OCI-LY1 (cell line): Measurements from ENCODE around the gene ZNF416.
A peak's percentile ranks its signal among the peaks of the same experiment; 100 is the strongest.

ENCODE experiments used
- H2AFZ ChIP-seq: fragments of 200-600 bp; sonication (generic), shearing (Covaris generic); 2 replicates; pipeline ENCODE4 v1.6.0; 2014; ENCODE audit warnings: antibody characterized with exemption, mild to moderate bottlenecking, low read length
- H3F3A ChIP-seq: fragments of 200-600 bp; sonication (generic), shearing (Covaris generic); 2 replicates; pipeline ENCODE4 v1.6.0; 2014; ENCODE audit warnings: mild to moderate bottlenecking, antibody characterized with exemption, low read length, moderate library complexity; ENCODE audit not compliant: insufficient read depth
- H3K27ac ChIP-seq: fragments of 200-600 bp; sonication (generic); 2 replicates; pipeline ENCODE4 v1.5.1; 2014; ENCODE audit warnings: low read length, mixed run types, mild to moderate bottlenecking, low read depth; ENCODE audit not compliant: poor library complexity, severe bottlenecking
- H3K27me3 ChIP-seq: fragments of 200-600 bp; sonication (generic); 2 replicates; pipeline ENCODE4 v1.6.0; 2014; ENCODE audit warnings: antibody characterized with exemption, mild to moderate bottlenecking, low read length, moderate library complexity; ENCODE audit not compliant: insufficient read depth
- H3K36me3 ChIP-seq: fragments of 200-600 bp; sonication (generic); 2 replicates; pipeline ENCODE4 v1.6.1; 2014; ENCODE audit warnings: mild to moderate bottlenecking, antibody characterized with exemption, low read length, moderate library complexity, mixed read lengths; ENCODE audit not compliant: insufficient read depth
- H3K4me1 ChIP-seq: fragments of 200-600 bp; sonication (generic); 2 replicates; pipeline ENCODE4 v1.5.1; 2014; ENCODE audit warnings: mild to moderate bottlenecking, low read length, moderate library complexity; ENCODE audit not compliant: insufficient read depth, severe bottlenecking
- H3K4me2 ChIP-seq: fragments of 200-600 bp; sonication (generic), shearing (Covaris generic); 2 replicates; pipeline ENCODE4 v1.6.1; 2014; ENCODE audit warnings: low read length
- H3K4me3 ChIP-seq: fragments of 200-600 bp; sonication (generic); 2 replicates; pipeline ENCODE4 v1.5.1; 2014; ENCODE audit warnings: low read length, low read depth, mild to moderate bottlenecking, mixed read lengths; ENCODE audit not compliant: poor library complexity, severe bottlenecking
- H3K79me2 ChIP-seq: fragments of 200-600 bp; shearing (Covaris generic); 2 replicates; pipeline ENCODE4 v1.6.1; 2016; ENCODE audit warnings: mixed run types, low read length, mixed read lengths; ENCODE audit not compliant: insufficient read depth
- H3K9ac ChIP-seq: fragments of 200-600 bp; sonication (generic), shearing (Covaris generic); 2 replicates; pipeline ENCODE4 v1.6.1; 2014; ENCODE audit warnings: mild to moderate bottlenecking, low read length, mixed read lengths
- H3K9me2 ChIP-seq: fragments of 200-600 bp; sonication (generic), shearing (Covaris generic); 2 replicates; pipeline ENCODE4 v1.6.1; 2014; ENCODE audit warnings: low read depth, mild to moderate bottlenecking, low read length, mixed read lengths
- H3K9me3 ChIP-seq: fragments of 200-600 bp; shearing (Covaris generic); 2 replicates; pipeline ENCODE4 v1.6.1; 2014; ENCODE audit warnings: low read length, mixed read lengths
- H4K20me1 ChIP-seq: fragments of 200-600 bp; sonication (generic), shearing (Covaris generic); 2 replicates; pipeline ENCODE4 v1.6.0; 2016; ENCODE audit warnings: mild to moderate bottlenecking, low read length; ENCODE audit not compliant: insufficient read depth
- EZH2 ChIP-seq: fragments of 200-600 bp; sonication (generic), shearing (Covaris generic); IDR thresholded peaks from 2 replicates; pipeline ENCODE4 v1.8.0; 2017; ENCODE audit warnings: borderline replicate concordance, mixed run types, mild to moderate bottlenecking, antibody characterized with exemption, low read length, moderate library complexity, mixed read lengths
- TF ChIP-seq, protein P1 (sequence below): fragments of 200-600 bp; sonication (generic), shearing (Covaris generic); IDR thresholded peaks from 2 replicates; pipeline ENCODE4 v1.5.1; 2017; ENCODE audit warnings: mild to moderate bottlenecking, antibody characterized with exemption, low read length, moderate library complexity, mixed read lengths

ZNF416 gene

DNA sequence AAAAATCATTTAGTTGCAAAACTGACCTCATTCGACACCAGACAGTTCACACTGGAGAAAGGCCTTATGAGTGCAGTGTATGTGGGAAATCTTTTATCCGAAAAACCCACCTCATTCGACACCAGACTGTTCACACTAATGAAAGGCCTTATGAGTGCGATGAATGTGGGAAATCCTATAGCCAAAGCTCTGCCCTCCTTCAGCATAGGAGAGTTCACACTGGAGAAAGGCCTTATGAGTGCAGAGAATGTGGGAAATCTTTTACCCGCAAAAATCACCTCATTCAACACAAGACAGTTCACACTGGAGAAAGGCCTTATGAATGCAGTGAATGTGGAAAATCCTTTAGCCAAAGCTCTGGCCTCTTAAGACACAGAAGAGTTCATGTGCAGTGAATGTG is 28.2 kb upstream of the ZNF416 start:
- H3K27ac ChIP-seq, result no peak overlapping the region
- no peaks in the 10 kb centered on the region for H3K79me2 ChIP-seq
- no peak overlapping the region for H3K9ac ChIP-seq
- peaks cover 69% of the 10 kb centered on the region for H3K36me3 ChIP-seq
- no peaks in the 10 kb centered on the region for H3K4me1 ChIP-seq
- H3K9me3 ChIP-seq, result peaks cover 19% of the 10 kb centered on the region; the same call in 1 of the 2 replicates
- H3F3A ChIP-seq, result no peaks in the 10 kb centered on the region
- no peaks in the 10 kb centered on the region for H4K20me1 ChIP-seq
- no peaks in the 10 kb centered on the region for H3K9me2 ChIP-seq
- H3K4me2 ChIP-seq, result no peak overlapping the region
- H3K27me3 ChIP-seq, result no peaks in the 10 kb centered on the region
- no peak overlapping the region for H2AFZ ChIP-seq
- H3K4me3 ChIP-seq, result no peak overlapping the region
- TF ChIP-seq, protein P1, sequence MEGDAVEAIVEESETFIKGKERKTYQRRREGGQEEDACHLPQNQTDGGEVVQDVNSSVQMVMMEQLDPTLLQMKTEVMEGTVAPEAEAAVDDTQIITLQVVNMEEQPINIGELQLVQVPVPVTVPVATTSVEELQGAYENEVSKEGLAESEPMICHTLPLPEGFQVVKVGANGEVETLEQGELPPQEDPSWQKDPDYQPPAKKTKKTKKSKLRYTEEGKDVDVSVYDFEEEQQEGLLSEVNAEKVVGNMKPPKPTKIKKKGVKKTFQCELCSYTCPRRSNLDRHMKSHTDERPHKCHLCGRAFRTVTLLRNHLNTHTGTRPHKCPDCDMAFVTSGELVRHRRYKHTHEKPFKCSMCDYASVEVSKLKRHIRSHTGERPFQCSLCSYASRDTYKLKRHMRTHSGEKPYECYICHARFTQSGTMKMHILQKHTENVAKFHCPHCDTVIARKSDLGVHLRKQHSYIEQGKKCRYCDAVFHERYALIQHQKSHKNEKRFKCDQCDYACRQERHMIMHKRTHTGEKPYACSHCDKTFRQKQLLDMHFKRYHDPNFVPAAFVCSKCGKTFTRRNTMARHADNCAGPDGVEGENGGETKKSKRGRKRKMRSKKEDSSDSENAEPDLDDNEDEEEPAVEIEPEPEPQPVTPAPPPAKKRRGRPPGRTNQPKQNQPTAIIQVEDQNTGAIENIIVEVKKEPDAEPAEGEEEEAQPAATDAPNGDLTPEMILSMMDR, result no peak
- TF ChIP-seq EZH2, result no peak

DNA sequence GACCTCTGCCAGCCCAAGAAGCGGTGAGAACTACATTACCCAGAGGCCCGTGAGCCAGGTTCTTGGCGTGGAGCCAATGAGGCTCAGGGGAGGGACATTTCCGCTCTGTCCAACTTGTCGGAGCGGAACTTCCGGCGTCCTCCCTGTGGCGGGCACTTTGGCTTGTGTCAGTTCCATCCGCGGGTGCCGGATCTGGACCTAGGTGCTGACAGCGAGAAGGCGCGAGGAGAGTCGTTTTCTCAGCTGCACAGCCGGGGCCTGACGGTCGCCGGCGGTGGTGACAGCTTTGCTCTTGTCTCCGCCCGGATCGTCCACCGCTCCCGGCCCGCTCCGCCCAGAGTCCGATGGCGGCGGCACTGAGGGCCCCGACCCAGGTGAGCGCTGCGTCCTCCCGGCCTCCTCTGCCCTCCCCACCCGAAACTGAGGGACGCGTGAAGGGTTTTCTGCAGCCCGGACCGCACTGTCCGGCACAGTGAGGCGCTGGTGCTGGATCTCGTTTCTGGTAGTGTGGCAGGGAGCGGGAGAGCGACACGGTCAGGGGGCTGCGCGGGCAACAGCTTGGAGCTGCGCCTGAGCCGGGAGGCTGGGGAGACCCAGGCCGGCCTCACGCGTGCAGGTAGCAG is 21.2 kb upstream of the ZNF416 start, which contains the start of gene ZNF530:
TSS of gene ZNF530 (plus strand) at position 125 of the 623 bp plus-strand sequence. CDS start 4,461 bp downstream, outside the sequence.
- peaks cover 14% of the 10 kb centered on the region for H3K4me1 ChIP-seq
- H3K79me2 ChIP-seq, result no peaks in the 10 kb centered on the region
- H2AFZ ChIP-seq, result peak within 1 kb of the TSS; percentile 97
- TF ChIP-seq EZH2, result no peak
- TF ChIP-seq, protein P1, result no peak
- no peaks in the 10 kb centered on the region for H3F3A ChIP-seq
- H3K27me3 ChIP-seq, result no peaks in the 10 kb centered on the region
- H3K4me3 ChIP-seq, result peak within 1 kb of the TSS; percentile 78
- H3K27ac ChIP-seq, result no peak within 1 kb of the TSS
- H3K9ac ChIP-seq, result peak within 1 kb of the TSS; percentile 65
- peaks cover 19% of the 10 kb centered on the region; the same call in 1 of the 2 replicates for H3K9me3 ChIP-seq
- H3K36me3 ChIP-seq, result peaks cover 35% of the 10 kb centered on the region
- peak within 1 kb of the TSS; percentile 77 for H3K4me2 ChIP-seq
- no peaks in the 10 kb centered on the region for H3K9me2 ChIP-seq
- no peaks in the 10 kb centered on the region for H4K20me1 ChIP-seq

- Histone ChIP-seq H3K4me1 (peaks cover 14% of the 10 kb centered on the region), H3K4me3 (peak overlapping the region; percentile 78), H3F3A (no peaks in the 10 kb centered on the region), H3K27me3 (no peaks in the 10 kb centered on the region), H3K27ac (no peak overlapping the region), H4K20me1 (no peaks in the 10 kb centered on the region), H3K79me2 (no peaks in the 10 kb centered on the region), H3K9ac (peak overlapping the region; percentile 25; the same call in 1 of the 2 replicates), H3K9me3 (peaks cover 19% of the 10 kb centered on the region; the same call in 1 of the 2 replicates), H3K36me3 (peaks cover 30% of the 10 kb centered on the region), H2AFZ (peak overlapping the region; percentile 97), H3K9me2 (no peaks in the 10 kb centered on the region), H3K4me2 (peak overlapping the region; percentile 77)
- TF ChIP-seq, protein P1, result no peak
- TF ChIP-seq EZH2, result no peak
These were observed 20.7 kb upstream of the ZNF416 start for GRCh38 chr19:57599377-57599760.
